Fibroblast of gingiva (primary cell): ENCODE data around the gene HMGB2.

Source experiments
- DNase-seq: peaks from one replicate; pipeline ENCODE4 v3.0.0-alpha.2; 2011; ENCODE audit warnings: low read depth

Gene HMGB2

GRCh38 chr4:173334891-173335752 is 964 bp upstream of the HMGB2 start:
- DNase-seq = peak; percentile 82

- DNase-seq = peak; percentile 42
Observed at GRCh38 chr4:173333658-173334084, 487 bp downstream of the HMGB2 start.

- DNase-seq = no peak
Observed at GRCh38 chr4:173332963-173333657, 1.0 kb downstream of the HMGB2 start.

- peak; percentile 61 for DNase-seq
Observed at GRCh38 chr4:173332021-173332487, 2.1 kb downstream of the HMGB2 start.

GRCh38 chr4:173330590-173330989 is 3.6 kb downstream of the HMGB2 start:
- DNase-seq = no peak

GRCh38 chr4:173328236-173328901 is 5.8 kb downstream of the HMGB2 start:
- no peak for DNase-seq

- no peak for DNase-seq
Observed at GRCh38 chr4:173325007-173325736, 9.0 kb downstream of the HMGB2 start.

- peak; percentile 14 for DNase-seq
Observed at GRCh38 chr4:173319696-173320095, 14.5 kb downstream of the HMGB2 start.

GRCh38 chr4:173318648-173319211 is 15.4 kb downstream of the HMGB2 start:
- DNase-seq = peak; percentile 57

- no peak for DNase-seq
Observed at GRCh38 chr4:173318240-173318639, 15.9 kb downstream of the HMGB2 start.

- no peak for DNase-seq
Observed at GRCh38 chr4:173317004-173317403, 17.2 kb downstream of the HMGB2 start.

- DNase-seq = no peak
Observed at GRCh38 chr4:173316060-173316459, 18.1 kb downstream of the HMGB2 start.

- no peak for DNase-seq
Observed at GRCh38 chr4:173314715-173315114, 19.4 kb downstream of the HMGB2 start.

- no peak for DNase-seq
Observed at GRCh38 chr4:173311368-173311767, 22.8 kb downstream of the HMGB2 start.

GRCh38 chr4:173307778-173308177 is 26.4 kb downstream of the HMGB2 start:
- no peak for DNase-seq

GRCh38 chr4:173301518-173302201 is 32.5 kb downstream of the HMGB2 start:
- DNase-seq = peak; percentile 18

GRCh38 chr4:173294444-173294843 is 39.7 kb downstream of the HMGB2 start:
- DNase-seq = no peak

- DNase-seq = no peak
Observed at GRCh38 chr4:173293663-173294062, 40.5 kb downstream of the HMGB2 start.

GRCh38 chr4:173291899-173292298 is 42.3 kb downstream of the HMGB2 start:
- no peak for DNase-seq

GRCh38 chr4:173289353-173289727 is 44.8 kb downstream of the HMGB2 start:
- DNase-seq = no peak
